Calu3 (cell line): ENCODE results near the gene XDH. TPM values are rescaled to one million over a fixed set of nuclear protein-coding genes. Genes with fewer than 3 reads are reported as not detected.

Source experiments
- BruUV-seq: library from RNA; stranded (reverse); fragments of 400-500 nt; replicated peaks from 2 replicates; lab custom pipeline; 2021; lab: Mats Ljungman, UMichigan
- CTCF ChIA-PET: fragments of 300-600 bp; sonication (Branson Sonifier 250); formaldehyde crosslinking; loops from one replicate; lab custom pipeline; 2022; ENCODE audit warnings: antibody characterized with exemption; lab: Charles Lee
- DNase-seq: peaks from one replicate; pipeline ENCODE4 v3.0.0; 2022
- H3K27ac Mint-ChIP-seq: one replicate; pipeline ENCODE4 v1.8.0; 2022; ENCODE audit warnings: mixed read lengths; ENCODE audit not compliant: unreplicated experiment
- H3K27me3 Mint-ChIP-seq: one replicate; pipeline ENCODE4 v1.8.0; 2022; ENCODE audit warnings: mixed read lengths; ENCODE audit not compliant: unreplicated experiment
- H3K36me3 Mint-ChIP-seq: one replicate; pipeline ENCODE4 v1.8.0; 2022; ENCODE audit warnings: mild to moderate bottlenecking, moderate library complexity, mixed read lengths; ENCODE audit not compliant: insufficient read depth, unreplicated experiment
- H3K4me1 Mint-ChIP-seq: one replicate; pipeline ENCODE4 v1.8.0; 2022; ENCODE audit warnings: mild to moderate bottlenecking, low read depth, mixed read lengths; ENCODE audit not compliant: unreplicated experiment
- H3K4me3 Mint-ChIP-seq: one replicate; pipeline ENCODE4 v1.8.0; 2022; ENCODE audit warnings: mild to moderate bottlenecking, low read depth, moderate library complexity, mixed read lengths; ENCODE audit not compliant: unreplicated experiment
- H3K9me3 Mint-ChIP-seq: one replicate; pipeline ENCODE4 v1.8.0; 2022; ENCODE audit warnings: low read depth, mixed read lengths; ENCODE audit not compliant: unreplicated experiment
- CTCF ChIP-seq: fragments of 200-600 bp; IDR thresholded peaks from one replicate; pipeline ENCODE4 v1.8.0; 2022; ENCODE audit warnings: antibody characterized with exemption; ENCODE audit not compliant: unreplicated experiment
- intact Hi-C: fragments of 100-400 bp; cut with micrococcal nuclease; formaldehyde crosslinking; loops from one replicate; pipeline ENCODE4 v1.10.0; 2022; ENCODE audit not compliant: unreplicated experiment
- total RNA-seq: library from RNA; stranded (reverse); gene quantifications from 2 replicates; pipeline ENCODE4 v1.2.3, GENCODE V29; 2022

XDH gene
- total RNA-seq, 1 experiment from 2014 or later = 4.2 TPM

GRCh38 chr2:31421634-31422033 is 7.1 kb upstream of the XDH start:
- intact Hi-C loops = no loop called here
- no peaks in the 10 kb centered on the region for H3K27me3 Mint-ChIP-seq
- no peaks in the 10 kb centered on the region for H3K36me3 Mint-ChIP-seq
- no peak for DNase-seq
- TF ChIP-seq CTCF = no peak
- CTCF ChIA-PET = no interaction called here
- peaks cover 25% of the 10 kb centered on the region for H3K4me1 Mint-ChIP-seq
- H3K9me3 Mint-ChIP-seq = peaks cover 6% of the 10 kb centered on the region
- H3K27ac Mint-ChIP-seq = no peak overlapping the region
- no peak overlapping the region for H3K4me3 Mint-ChIP-seq
- BruUV-seq = no TSS peak

- BruUV-seq = no TSS peak
- H3K4me1 Mint-ChIP-seq = peaks cover 25% of the 10 kb centered on the region
- no peak for DNase-seq
- peaks cover 6% of the 10 kb centered on the region for H3K9me3 Mint-ChIP-seq
- H3K27ac Mint-ChIP-seq = no peak overlapping the region
- TF ChIP-seq CTCF = no peak
- H3K27me3 Mint-ChIP-seq = no peaks in the 10 kb centered on the region
- intact Hi-C loops = no loop called here
- no peak overlapping the region for H3K4me3 Mint-ChIP-seq
- H3K36me3 Mint-ChIP-seq = no peaks in the 10 kb centered on the region
- CTCF ChIA-PET = no interaction called here
Observed at GRCh38 chr2:31420936-31421335, 6.4 kb upstream of the XDH start.

- H3K36me3 Mint-ChIP-seq = peaks cover 6% of the 10 kb centered on the region
- peaks cover 6% of the 10 kb centered on the region for H3K9me3 Mint-ChIP-seq
- BruUV-seq = no TSS peak
- CTCF ChIA-PET = no interaction called here
- no peak overlapping the region for H3K4me3 Mint-ChIP-seq
- DNase-seq = no peak
- TF ChIP-seq CTCF = no peak
- H3K27me3 Mint-ChIP-seq = no peaks in the 10 kb centered on the region
- no peak overlapping the region for H3K27ac Mint-ChIP-seq
- intact Hi-C loops = loop anchor here (10.0 kb wide), 1 partner anchor 415 kb away; no protein-coding TSS in a partner anchor
- H3K4me1 Mint-ChIP-seq = peaks cover 35% of the 10 kb centered on the region
Observed at GRCh38 chr2:31419386-31419785, 4.8 kb upstream of the XDH start.

GRCh38 chr2:31415421-31415820 is 879 bp upstream of the XDH start:
- CTCF ChIA-PET = interaction anchor here (0.7 to 1.7 kb wide), 6 partner anchors 11 to 336 kb away, joined by 3 to 9 read pairs (median 5); no protein-coding TSS in a partner anchor
- Mint-ChIP-seq H3K36me3 (peaks cover 10% of the 10 kb centered on the region), H3K4me1 (peaks cover 41% of the 10 kb centered on the region), H3K9me3 (peaks cover 6% of the 10 kb centered on the region), H3K27ac (peak overlapping the region; percentile 86), H3K4me3 (peak overlapping the region; percentile 67), H3K27me3 (no peaks in the 10 kb centered on the region)
- no TSS peak for BruUV-seq
- DNase-seq = no peak
- no peak for TF ChIP-seq CTCF
- intact Hi-C loops = loop anchor here (2.0 to 10.0 kb wide), 3 partner anchors 13 to 419 kb away; no protein-coding TSS in a partner anchor
